BE2C (cell line): ENCODE results near the gene ATMIN.

ENCODE experiments used
- DNase-seq: peaks from one replicate; pipeline ENCODE4 v3.0.0-alpha.2; 2020
- H3K27me3 ChIP-seq: fragments of 250-450 bp; sonication (Bioruptor Pico); 2 replicates; pipeline ENCODE4 v1.5.1; 2020; ENCODE audit warnings: mild to moderate bottlenecking
- H3K36me3 ChIP-seq: fragments of 250-450 bp; sonication (Bioruptor Pico); 2 replicates; pipeline ENCODE4 v1.5.1; 2020; ENCODE audit warnings: mild to moderate bottlenecking
- H3K4me1 ChIP-seq: fragments of 250-450 bp; sonication (Bioruptor Pico); 2 replicates; pipeline ENCODE4 v1.5.1; 2020
- H3K4me3 ChIP-seq: 2 replicates; pipeline ENCODE4 v1.5.1; 2011; ENCODE audit warnings: low read depth, low read length
- H3K9me3 ChIP-seq: fragments of 250-450 bp; sonication (Bioruptor Pico); 2 replicates; pipeline ENCODE4 v1.5.1; 2020
- CTCF ChIP-seq: IDR thresholded peaks from 2 replicates; pipeline ENCODE4 v1.5.1; 2012; ENCODE audit warnings: mild to moderate bottlenecking, low read depth, low read length

ATMIN gene

DNA sequence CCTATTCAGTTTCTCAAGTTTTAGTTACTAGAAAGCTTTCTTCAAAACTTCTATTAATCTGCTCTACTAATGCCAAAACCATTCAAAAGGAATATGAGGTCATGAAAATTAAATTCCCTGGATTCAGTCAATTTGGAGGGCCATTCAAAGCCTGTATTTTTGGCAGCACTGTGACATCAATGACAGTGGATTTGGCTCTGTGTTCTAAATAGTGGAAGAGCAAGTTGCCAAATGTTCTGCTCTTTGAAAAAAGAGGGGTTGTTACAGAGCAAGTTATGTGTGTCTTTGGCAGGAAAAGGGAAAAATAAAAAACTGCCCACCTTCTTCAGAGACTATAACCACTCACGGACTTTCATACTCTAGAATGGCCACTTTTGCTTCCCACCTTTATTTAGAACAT, 44.6 kb downstream of the ATMIN start:
- Histone ChIP-seq H3K4me3 (no peak overlapping the region), H3K4me1 (no peaks in the 10 kb centered on the region), H3K9me3 (no peaks in the 10 kb centered on the region), H3K36me3 (peaks cover 8% of the 10 kb centered on the region), H3K27me3 (no peaks in the 10 kb centered on the region)
- no peak for DNase-seq
- TF ChIP-seq CTCF: no peak

GRCh38 chr16:81081014-81081413, 45.4 kb downstream of the ATMIN start:
- H3K9me3 ChIP-seq: no peaks in the 10 kb centered on the region
- H3K27me3 ChIP-seq: no peaks in the 10 kb centered on the region
- no peak for DNase-seq
- no peaks in the 10 kb centered on the region for H3K4me1 ChIP-seq
- no peak for TF ChIP-seq CTCF
- H3K4me3 ChIP-seq: no peak overlapping the region
- peaks cover 11% of the 10 kb centered on the region for H3K36me3 ChIP-seq

DNA sequence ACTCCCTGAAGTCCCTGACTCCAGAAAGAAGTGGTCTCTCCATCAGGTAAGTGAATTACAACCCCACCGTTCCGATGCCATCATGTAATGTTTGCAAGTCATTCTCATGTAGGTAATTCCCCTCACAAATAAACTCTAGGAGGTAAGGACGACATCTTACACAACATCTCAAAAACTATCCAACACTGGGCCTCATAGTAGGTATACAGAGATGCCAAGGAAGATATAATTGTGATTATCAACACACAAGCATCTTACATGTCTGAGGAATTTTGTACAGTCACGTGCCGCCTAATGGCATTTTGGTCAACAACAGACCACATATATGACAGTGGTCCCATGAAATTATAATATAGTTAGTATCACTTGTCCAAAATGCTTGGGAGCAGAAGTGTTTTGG, 53.2 kb downstream of the ATMIN start:
- H3K36me3 ChIP-seq: peaks cover 38% of the 10 kb centered on the region

GRCh38 chr16:81094771-81095251, 59.2 kb downstream of the ATMIN start:
- H3K9me3 ChIP-seq: no peaks in the 10 kb centered on the region
- peak overlapping the region; percentile 85 for H3K4me3 ChIP-seq
- TF ChIP-seq CTCF: no peak
- no peaks in the 10 kb centered on the region for H3K27me3 ChIP-seq
- no peak for DNase-seq
- H3K36me3 ChIP-seq: peaks cover 13% of the 10 kb centered on the region
- no peaks in the 10 kb centered on the region for H3K4me1 ChIP-seq

More for the DNA sequence above, 53.2 kb downstream of the ATMIN start:
- H3K9me3 ChIP-seq: no peaks in the 10 kb centered on the region
- no peak for DNase-seq
- no peaks in the 10 kb centered on the region for H3K4me1 ChIP-seq
- no peaks in the 10 kb centered on the region for H3K27me3 ChIP-seq
- H3K4me3 ChIP-seq: no peak overlapping the region
- TF ChIP-seq CTCF: no peak

DNA sequence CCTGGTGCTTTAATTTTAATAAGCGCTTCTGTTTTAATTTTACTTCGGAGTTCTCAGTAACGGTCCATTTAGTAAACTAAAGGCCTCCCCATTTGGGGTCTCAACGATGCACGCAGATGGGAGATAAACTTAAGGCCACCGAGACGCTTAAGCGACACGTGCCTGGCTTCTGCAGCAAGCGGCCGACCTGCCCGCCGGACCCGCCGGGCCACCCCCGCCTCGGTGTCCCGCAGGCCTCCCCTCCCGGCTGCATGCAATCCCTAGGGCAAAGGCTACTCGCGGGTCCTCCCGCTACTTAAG, 60.0 kb downstream of the ATMIN start:
- TF ChIP-seq CTCF: no peak
- Histone ChIP-seq H3K36me3 (peaks cover 5% of the 10 kb centered on the region), H3K27me3 (no peaks in the 10 kb centered on the region), H3K4me3 (peak overlapping the region; percentile 85), H3K9me3 (no peaks in the 10 kb centered on the region), H3K4me1 (no peaks in the 10 kb centered on the region)
- DNase-seq: no peak

GRCh38 chr16:81095953-81096714, 60.5 kb downstream of the ATMIN start, which contains the start of gene GCSH:
TSS of gene GCSH (minus strand) at chr16:81096395. CDS start at chr16:81096278, 117 bp downstream.
- H3K36me3 ChIP-seq: peaks cover 2% of the 10 kb centered on the region
- peak within 1 kb of the TSS; percentile 85 for H3K4me3 ChIP-seq
- H3K27me3 ChIP-seq: no peaks in the 10 kb centered on the region
- peak; percentile 100 for DNase-seq
- no peak for TF ChIP-seq CTCF
- H3K4me1 ChIP-seq: no peaks in the 10 kb centered on the region
- no peaks in the 10 kb centered on the region for H3K9me3 ChIP-seq
